Head of caudate nucleus (tissue), 42 donors: ENCODE results near the gene COL4A1.
"Not testable (repeated sequence)": the region's sequence is repeated elsewhere in the genome, so short reads cannot be mapped to it uniquely, and the experiment has no call there.

Experiments used
- DNase-seq, 42 donors: peaks; one replicate each; pipeline versions ENCODE4 v3.0.0 to v3.0.0-alpha.2; 2020 to 2021; ENCODE audit warnings: mixed read lengths in 7 of 42
- intact Hi-C: fragments of 100-400 bp; cut with DNase I; formaldehyde crosslinking; loops from one replicate; pipeline ENCODE4 v1.15.0; 2022

COL4A1 gene

DNA sequence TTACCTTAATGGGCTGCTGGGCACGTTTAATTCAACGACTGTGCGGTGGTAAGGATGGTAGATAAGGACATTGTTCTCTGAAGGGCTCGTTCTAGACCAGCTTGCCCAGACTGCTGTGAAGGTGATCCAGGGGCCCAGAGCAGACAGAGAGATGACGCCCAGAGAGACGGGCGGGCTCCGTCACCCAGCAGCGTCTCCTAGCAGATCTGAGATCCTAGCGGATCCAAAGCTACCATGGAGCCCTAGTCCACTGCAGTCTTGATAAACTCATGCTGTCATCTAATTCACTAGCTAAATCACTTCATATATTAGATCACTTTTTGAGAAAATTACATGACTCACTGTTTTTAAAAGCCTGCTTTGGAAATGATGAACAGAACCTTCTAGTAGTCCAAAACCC lies 21.6 kb upstream of the COL4A1 start:
- no peak for DNase-seq
- intact Hi-C loops: no loop called here

DNA sequence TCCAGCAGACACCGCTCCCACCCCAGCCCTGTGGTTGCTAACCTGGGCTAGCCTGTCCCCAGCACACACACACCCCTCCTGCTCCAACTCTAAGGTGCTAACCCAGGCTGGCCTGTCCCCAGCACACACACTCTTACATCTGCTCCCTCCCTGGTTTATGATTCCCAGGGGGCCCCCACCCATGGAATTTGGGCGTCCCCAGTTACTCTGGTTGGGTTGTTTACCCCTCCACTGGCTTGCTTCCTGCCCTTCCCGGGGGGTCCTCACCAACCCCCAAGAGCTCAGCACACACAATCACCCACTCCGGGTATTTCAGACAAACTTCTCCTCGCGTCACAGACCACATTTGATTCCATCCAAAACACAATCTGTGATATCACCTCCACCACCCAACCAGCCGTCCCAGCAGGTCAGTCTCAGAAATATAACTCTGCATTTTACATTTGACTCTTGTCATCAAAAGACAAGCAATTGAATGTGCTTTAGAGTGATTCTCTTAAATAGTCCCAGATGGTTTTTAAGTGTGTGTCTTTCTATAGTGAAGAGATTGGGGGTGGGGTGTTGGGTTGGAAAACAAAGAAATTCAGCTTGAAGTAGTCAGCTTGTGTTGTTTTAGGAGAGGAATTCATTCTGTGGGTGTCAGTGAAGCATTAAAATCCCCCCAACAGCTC lies 20.2 kb upstream of the COL4A1 start:
- intact Hi-C loops: no loop called here
- DNase-seq: no peak

DNA sequence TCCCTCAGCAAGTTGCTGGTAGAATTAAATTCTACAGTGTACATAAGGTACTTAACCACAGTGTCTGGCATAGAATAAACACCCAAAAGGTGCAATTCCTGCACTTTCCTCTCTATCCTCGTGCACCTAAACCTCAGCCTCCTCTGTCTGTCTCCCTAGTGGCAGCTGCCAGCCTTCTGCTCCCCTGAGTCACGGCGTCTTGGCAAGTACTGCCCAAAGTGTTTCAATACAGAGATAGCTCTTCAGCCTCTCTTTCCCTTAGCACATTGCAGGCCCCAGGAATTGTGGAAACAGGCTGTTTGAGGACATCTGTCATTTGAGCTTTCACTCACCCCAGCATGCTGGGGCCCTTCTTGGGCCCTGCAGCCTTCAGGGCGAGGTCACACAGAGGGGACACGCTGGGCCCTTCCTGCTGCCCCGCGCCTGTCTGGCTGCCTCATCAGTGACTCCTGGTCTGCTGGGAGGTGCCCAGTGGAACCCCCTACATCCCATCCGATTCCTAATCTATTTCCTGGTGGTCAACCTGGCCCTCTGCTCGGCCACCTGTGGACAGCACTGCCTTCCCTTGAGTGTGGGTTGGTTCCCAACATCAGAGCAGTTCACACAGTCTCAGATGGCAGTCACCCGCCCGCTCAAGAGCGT lies 19.4 kb upstream of the COL4A1 start:
- no peak for DNase-seq
- intact Hi-C loops: no loop called here

- intact Hi-C loops: no loop called here
- no peak for DNase-seq
These were observed 17.2 kb upstream of the COL4A1 start for GRCh38 chr13:110324026-110324749.

- DNase-seq: peak in 1 of 42 donors; percentile 25
- intact Hi-C loops: no loop called here
These were observed 16.4 kb upstream of the COL4A1 start for GRCh38 chr13:110323172-110323891.

DNA sequence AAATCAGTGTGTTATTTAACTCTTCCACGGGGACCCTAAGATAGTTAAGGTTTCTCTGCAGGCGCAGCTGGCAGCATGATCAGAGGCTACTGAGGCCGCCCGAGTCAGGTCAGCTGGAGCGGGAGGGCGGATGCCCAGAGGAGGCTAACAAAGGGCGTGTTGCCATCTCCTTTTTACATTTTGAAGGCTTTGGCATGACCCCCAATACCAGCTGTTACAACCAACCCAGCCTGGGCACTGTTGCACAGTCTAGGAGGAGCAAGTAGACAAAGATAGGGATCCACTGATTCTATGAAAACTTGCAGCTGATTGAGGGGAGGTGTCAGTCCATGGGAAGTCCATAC lies 15.8 kb upstream of the COL4A1 start:
- intact Hi-C loops: no loop called here
- DNase-seq: peak in 1 of 42 donors; percentile 15

GRCh38 chr13:110322126-110322827 lies 15.3 kb upstream of the COL4A1 start:
- intact Hi-C loops: no loop called here
- peak in 2 of 42 donors; percentile 15 to 21 for DNase-seq

- DNase-seq: peak in 1 of 42 donors; percentile 2
- intact Hi-C loops: not testable (repeated sequence)
These were observed 14.6 kb upstream of the COL4A1 start for GRCh38 chr13:110321573-110321972.

DNA sequence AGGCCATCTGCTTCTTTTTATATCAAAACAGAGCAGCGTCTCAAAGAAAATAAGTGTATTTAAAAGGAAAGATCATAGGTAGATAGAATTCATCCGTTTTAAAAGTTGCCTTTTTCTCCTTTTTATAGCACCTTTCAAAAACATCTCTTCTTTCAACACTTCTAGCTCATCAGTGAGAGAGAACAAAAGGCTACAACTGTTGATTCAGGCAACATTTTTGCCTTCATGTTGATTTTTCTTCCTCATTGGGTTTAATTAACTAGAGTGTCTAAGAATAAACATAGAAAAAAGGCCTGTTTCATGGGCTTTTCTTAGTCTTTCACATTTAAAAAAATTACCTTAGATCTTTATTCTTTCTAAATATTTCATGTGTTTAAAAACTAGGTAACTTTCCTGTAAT lies 13.7 kb upstream of the COL4A1 start:
- DNase-seq: no peak
- intact Hi-C loops: no loop called here

- DNase-seq: peak in 1 of 42 donors; percentile 25
- intact Hi-C loops: no loop called here
These were observed 13.0 kb upstream of the COL4A1 start for GRCh38 chr13:110319774-110320509.

DNA sequence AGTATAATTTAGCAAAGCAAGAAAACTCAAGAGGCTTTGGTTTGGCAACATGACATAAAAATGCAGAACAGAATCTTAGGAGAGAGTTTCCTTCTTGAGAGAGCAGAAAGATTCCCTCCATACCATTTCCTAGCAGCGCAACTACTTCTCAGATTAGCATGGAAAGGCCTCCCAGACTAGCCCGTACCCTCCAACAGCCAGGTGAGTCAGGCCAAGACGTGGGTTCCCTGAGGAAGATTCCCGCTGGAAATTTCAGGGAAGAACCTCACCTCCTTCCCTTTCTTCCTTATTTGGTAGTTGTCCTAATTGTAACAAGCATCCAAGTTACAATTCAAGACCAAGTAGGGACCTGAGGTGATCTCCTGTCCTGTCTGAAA lies 12.4 kb upstream of the COL4A1 start:
- intact Hi-C loops: no loop called here

DNA sequence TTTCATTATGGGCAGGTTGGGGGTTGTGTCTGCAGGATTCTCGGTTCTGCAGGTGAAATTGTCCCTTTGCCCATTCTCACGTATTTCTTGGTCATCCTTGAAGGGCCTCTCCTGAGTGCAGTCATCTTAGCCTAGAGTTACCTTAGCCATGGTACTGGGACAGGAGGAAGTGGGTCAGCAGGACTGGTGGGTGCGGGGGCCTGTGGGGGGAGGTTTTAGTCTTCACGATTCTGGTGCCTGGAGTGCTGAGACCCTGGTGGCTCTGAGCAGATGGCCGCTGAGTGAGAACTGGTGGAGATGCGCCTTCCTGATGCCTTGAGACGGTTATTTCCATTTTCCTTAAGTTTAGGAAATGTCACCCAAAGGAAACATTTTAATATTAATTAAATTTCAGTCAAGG lies 12.0 kb upstream of the COL4A1 start:
- intact Hi-C loops: no loop called here
- DNase-seq: peak in 1 of 42 donors; percentile 1

More for the DNA sequence above, 12.4 kb upstream of the COL4A1 start:
- DNase-seq: no peak

DNA sequence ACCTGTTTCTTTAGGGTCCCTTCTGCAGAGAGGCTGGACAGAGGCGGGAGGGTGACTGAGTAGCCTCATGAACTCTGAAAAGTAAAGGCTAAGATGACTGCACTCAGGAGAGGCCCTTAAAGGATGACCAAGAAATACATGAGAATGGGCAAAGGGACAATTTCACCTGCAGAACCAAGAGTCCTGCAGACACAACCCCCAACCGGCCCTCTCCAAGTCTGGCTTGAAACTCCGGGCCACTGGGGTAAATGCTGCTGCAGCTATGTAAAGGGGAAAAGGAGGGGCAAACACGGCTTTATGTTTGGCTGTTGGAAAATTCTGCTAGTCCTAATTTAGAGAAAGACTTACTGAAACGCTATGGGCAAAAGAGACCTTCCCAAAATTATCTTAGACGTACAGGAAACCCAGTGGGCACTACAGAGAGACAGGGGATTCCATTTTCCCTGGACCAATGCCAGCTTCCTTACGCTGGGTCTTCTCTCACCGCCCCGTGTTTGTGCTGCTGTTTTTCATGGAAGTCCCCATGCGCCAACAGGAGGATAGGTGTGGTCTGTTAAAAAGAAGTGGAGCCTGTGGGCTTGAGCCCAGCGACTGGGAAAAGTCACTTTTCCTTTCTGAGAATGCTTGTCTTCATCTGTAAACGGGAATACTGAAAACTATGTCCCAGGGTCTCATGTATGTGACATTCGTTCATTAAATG lies 10.7 kb upstream of the COL4A1 start:
- intact Hi-C loops: no loop called here
- DNase-seq: peak in 2 of 42 donors; percentile 1 to 14

- intact Hi-C loops: no loop called here
- DNase-seq: no peak
These were observed 10.1 kb upstream of the COL4A1 start for GRCh38 chr13:110317093-110317492.

- intact Hi-C loops: no loop called here
- DNase-seq: no peak
These were observed 9.2 kb upstream of the COL4A1 start for GRCh38 chr13:110316196-110316595.

DNA sequence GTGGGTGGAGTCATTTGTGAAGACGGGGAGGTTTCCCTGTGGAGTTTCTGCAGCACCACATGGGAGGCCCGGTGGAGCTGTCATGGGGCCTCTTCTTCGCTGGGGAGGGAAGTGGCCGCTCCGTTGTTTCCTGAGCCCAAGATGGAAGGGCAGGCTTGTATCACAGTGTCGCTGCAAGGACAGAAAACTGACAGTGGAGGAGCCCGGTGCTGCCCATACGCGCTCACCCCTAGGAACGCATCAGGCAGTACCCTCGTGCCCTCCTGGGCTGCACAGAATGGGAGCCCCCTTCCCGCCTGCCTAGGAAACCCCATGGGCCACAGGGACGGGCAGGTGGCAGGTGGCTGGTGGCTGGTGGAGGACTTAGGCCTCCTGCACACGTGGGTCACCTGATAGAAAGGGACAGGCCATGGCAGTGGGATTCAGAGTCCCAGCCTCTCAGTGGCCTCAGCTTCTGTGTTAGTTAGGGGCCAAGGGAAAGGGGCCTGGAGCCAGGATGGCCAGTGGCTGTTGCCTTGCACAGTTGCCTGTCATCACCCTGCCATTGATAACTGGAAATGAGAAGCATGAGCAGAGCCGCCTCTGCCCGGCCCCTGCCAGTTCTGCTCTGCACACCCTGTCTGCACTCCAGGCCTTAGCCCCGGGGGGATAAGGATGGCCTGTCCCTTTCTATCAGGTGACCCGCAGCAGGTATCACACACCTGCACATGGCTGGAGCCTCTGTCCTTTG lies 7.7 kb upstream of the COL4A1 start:
- intact Hi-C loops: no loop called here
- DNase-seq: peak in 1 of 42 donors; percentile 11

GRCh38 chr13:110313733-110314132 lies 6.8 kb upstream of the COL4A1 start:
- intact Hi-C loops: not testable (repeated sequence)
- peak in 2 of 42 donors; percentile 9 for DNase-seq
